NCI-H345 treated with DMSO at 0.1 percent for 48 hours (cell line): ENCODE measurements around the gene SERPINI1.

Experiments used
- DNase-seq: peaks from one replicate; lab custom pipeline; 2025; ENCODE audit not compliant: unreplicated experiment; lab: John Stamatoyannopoulos, UW

The SERPINI1 gene

GRCh38 chr3:167843481-167843880, 108.0 kb downstream of the SERPINI1 start:
- DNase-seq: no peak

- no peak for DNase-seq
Observed at GRCh38 chr3:167843886-167844285, 108.4 kb downstream of the SERPINI1 start.

- no peak for DNase-seq
Observed at GRCh38 chr3:167844528-167844927, 109.0 kb downstream of the SERPINI1 start.

DNA sequence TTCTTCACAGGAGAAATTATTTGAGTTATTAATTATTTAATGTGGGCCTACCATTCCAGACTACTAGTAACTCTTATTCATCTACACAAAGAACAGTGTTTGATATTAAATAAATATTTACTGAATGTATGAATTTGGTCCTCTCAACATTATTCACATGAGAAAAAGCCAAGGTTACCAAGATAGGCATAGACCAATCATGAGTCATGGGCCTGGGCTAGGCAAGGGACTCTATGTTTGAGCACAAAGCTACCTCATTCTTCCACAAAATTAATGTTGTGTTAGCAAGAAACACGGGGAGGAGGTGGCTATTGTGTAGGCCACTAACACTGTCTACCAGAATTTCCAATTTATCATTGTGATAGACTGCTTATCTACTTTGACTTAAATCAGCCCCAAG, 115.7 kb downstream of the SERPINI1 start:
- DNase-seq: no peak

DNA sequence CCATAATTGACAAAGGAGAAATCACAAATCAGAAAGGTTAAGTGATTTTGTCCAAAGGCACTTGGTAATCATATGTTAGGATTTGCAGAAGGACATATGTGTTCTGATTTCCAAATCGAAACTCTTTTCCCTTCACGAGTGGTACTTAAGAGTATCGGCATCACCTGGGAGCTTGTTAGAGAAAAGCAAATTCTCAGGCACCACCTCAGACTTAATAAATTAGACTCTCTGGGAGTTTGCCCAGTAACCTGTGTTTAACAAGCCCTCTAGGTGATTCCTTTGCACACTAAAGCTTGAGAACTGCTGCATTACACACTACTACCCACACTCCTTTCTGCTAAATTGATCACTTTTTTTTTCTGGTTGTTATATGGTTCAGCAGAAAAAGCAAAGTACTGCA, 116.2 kb downstream of the SERPINI1 start:
- DNase-seq: no peak

- DNase-seq: no peak
Observed at GRCh38 chr3:167852216-167852615, 116.7 kb downstream of the SERPINI1 start.

DNA sequence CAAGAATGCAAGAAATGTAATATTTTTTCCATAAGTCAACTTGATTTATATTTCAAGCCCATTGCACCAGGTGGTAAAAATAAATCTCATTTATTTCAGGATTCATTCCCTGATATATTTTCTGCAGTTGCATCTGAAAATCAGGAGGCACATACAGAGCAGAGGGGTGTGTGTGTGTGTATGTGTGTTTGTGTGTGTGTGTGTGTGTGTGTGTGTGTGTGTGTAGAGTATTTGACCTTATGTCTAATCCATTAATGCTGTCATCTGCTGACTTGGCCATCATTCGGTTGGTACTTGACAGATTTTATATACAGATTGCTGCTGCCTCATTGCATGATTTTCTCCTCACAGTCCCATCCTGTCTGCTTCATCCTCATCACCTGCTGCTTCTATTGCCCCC, 118.5 kb downstream of the SERPINI1 start:
- no peak for DNase-seq

GRCh38 chr3:167854846-167855245, 119.3 kb downstream of the SERPINI1 start:
- DNase-seq: no peak

GRCh38 chr3:167855306-167855705, 119.8 kb downstream of the SERPINI1 start:
- DNase-seq: no peak

- no peak for DNase-seq
Observed at GRCh38 chr3:167858865-167859264, 123.3 kb downstream of the SERPINI1 start.

DNA sequence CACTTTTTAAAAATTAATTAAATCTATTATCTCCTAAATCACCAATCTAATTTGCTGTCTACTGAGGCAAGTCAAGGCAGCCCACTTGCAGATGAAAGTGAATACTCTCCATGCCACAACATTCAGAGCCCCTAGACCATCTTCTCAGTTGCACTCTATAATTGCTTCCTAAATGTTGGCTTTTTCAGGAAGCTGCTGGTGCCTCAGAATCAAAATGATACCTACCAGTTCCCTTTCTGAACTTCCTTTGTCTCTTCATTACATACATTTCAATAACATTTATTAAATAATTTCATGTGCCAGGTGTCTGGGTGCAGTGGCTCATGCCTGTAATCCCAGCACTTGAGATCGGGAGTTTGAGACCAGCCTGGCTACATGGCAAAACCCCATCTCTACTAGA, 124.1 kb downstream of the SERPINI1 start:
- no peak for DNase-seq

GRCh38 chr3:167861649-167862048, 126.1 kb downstream of the SERPINI1 start:
- DNase-seq: no peak

- no peak for DNase-seq
Observed at GRCh38 chr3:167862104-167862730, 126.7 kb downstream of the SERPINI1 start.

- no peak for DNase-seq
Observed at GRCh38 chr3:167863811-167864551, 128.5 kb downstream of the SERPINI1 start.

DNA sequence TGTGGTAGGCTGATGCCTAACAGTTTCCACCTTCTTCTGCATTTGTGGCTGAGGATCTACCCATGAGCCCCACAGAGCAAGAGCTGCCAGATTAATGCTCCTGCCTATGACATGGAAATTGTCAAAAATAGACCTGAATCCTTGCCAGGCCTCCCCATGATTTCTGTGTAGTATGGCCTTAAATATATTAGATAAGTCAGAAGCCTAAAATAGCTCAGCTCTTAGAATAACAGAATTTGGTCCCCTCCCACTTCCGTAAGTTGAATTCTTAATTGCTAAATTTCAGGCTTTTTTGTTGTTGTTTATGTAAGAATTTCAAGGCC, 129.0 kb downstream of the SERPINI1 start:
- DNase-seq: no peak

DNA sequence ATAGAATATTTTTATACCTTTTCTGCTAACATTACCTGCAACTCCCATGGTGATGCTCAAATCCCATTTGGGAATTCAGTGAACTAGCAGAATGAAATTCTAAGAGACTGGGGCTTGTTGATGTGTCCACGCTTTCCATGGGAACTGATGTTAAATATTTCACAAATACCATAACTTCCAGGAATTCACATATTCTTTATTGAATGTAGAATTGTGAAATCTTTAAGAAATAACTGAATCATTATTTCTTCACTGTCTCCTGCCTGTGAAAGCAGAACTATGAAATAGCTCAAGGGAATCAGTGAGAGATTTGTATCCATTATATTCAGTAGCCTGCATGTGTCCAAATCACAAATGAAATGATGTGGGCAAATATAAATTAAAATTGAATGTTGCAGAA, 130.8 kb downstream of the SERPINI1 start:
- no peak for DNase-seq

DNA sequence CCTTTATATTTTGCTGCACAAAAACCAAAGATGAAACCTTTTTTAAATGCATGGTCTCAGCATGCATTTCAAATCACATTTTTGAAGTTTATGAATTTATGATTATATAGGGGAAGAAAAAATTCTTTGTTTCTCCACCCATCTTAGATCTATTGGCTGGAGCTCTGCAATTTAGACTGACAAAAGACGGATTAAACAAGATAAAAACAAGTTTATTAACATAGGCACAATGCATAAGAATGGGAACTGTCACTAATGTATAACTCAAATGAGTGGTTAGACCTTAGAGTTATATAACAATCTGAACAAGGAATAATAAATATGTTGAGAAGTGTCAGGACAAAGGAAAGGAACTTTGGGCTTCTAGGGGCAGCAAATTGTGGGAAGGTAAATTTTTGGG, 132.5 kb downstream of the SERPINI1 start:
- DNase-seq: no peak

DNA sequence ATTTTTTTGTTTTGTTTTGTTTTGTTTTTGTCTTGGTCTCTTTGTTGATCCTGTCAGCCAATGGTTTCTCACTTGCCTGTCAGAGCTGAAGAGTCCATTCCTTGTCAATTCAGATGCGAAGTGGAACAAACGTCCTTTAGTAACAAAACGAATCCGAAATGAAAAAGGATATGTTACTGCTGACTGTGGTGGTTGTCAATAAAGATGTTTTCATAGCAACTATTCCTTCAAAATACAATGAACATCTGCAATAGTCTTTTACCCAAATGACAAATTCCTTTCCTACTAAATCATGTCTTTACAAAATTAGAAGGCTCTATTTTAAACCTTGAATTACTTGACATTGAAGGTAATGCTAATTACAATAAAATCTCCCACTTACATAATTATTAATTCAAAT, 134.7 kb downstream of the SERPINI1 start:
- no peak for DNase-seq

GRCh38 chr3:167870759-167871158, 135.2 kb downstream of the SERPINI1 start:
- no peak for DNase-seq

- DNase-seq: no peak
Observed at GRCh38 chr3:167872032-167872431, 136.5 kb downstream of the SERPINI1 start.

DNA sequence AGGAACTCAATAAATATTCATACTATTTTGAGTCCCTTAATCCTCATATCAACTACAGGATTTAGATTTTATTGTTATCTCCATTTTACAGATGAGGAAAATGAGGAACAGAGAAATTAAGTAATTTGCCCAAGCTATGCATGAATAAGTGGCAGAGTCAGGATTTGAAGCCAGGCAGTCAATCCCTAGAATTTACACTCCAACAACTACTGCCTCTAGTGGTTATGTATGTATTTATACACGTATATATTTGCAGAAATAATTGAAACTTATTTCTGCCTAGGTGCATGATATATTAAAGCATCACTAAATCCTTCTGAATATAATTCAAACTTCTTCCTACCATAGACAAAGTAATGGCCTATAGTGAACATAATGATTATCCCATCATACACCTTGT, 137.4 kb downstream of the SERPINI1 start:
- DNase-seq: no peak

GRCh38 chr3:167874671-167875372, 139.3 kb downstream of the SERPINI1 start:
- DNase-seq: no peak
